ENCODE data around the gene STK11IP.
A peak's percentile ranks its signal among the peaks of the same experiment; 100 is the strongest.

The STK11IP gene

DNA sequence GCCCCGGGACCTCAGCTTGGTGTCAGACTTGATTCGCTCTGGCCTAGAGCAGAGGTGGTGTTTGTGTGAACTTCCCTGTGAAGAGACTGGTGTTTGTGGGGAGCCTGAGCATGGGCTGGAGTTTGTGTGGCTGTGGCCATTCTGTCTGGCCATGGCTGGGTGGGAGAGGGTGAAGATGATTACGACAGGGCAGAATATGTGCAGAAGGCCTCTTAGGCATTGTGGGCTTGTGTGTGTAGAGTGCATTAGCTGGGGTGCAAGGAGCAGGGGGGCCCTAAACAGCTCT lies 36.8 kb upstream of the STK11IP start:
- Histone ChIP-seq H3K9ac (no peak overlapping the region), H4K20me1 (peaks cover 0 to 63% (median 0%) of the 10 kb centered on the region in 11 experiments; a peak in 6 of 22 replicates), H3K27ac (no peak overlapping the region), H3K36me3 (peaks cover 0 to 18% (median 3%) of the 10 kb centered on the region in 11 experiments; a peak in 6 of 22 replicates), H3K27me3 (no peaks in the 10 kb centered on the region), H3K4me3 (no peak overlapping the region), H3K9me3 (replicated peaks in 1 of 11) (peaks cover 0 to 4% (median 0%) of the 10 kb centered on the region in 11 experiments; a peak in 1 of 22 replicates), H3K4me2 (no peak overlapping the region), H3K4me1 (peaks cover 5 to 12% (median 6%) of the 10 kb centered on the region in 10 experiments)
- TF ChIP-seq Cebpa-rat (IDR thresholded peaks at IDR 0.05): no peak

DNA sequence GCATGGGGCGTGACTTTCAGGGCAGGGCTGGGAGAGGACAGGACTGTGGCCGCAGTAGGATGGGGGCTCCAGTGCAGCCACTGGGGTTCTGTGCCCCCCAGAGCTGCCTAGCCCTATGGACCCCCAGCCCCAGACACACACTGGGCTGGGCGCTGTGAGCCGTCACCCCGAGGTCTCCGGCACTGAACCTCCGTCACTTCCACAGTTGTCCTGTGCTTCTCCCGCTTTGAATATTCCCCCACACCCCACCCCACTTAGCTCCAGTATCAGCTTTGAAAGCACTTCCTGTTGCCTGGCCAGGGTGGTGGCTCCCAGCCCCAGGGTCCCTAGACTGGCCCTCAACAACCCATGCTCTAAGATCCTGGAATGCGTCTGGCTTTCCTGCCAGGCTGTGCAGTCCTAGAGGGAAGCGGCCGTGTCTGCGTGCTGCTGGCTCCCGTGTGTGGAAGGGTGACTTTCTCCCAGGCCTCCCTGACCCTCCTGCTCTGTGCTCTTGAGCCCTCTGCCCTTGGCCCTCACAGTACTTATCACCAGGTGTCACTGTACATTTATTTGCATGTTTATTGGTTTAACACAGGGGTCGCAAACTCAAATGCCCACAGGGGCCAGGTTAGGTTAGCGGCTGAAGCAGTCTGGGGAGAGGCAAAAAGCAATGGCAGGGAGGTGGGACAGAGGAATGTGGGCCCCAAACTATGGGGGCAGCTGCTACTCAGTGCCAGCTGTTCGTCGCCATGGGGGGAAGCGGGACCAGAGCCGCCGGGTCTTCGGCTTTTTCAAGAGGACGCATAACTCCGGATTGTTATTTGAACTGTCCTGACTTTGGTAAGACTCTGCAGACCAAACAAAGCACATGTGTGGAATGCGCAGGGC lies 36.2 kb upstream of the STK11IP start:
- TF ChIP-seq Cebpa-rat (IDR thresholded peaks at IDR 0.05): no peak
- no peak overlapping the region for H3K9ac ChIP-seq
- H3K36me3 ChIP-seq: peaks cover 0 to 21% (median 5%) of the 10 kb centered on the region in 11 experiments; a peak in 7 of 22 replicates
- no peak overlapping the region for H3K4me2 ChIP-seq
- H3K9me3 ChIP-seq (replicated peaks in 1 of 11): peaks cover 0 to 4% (median 0%) of the 10 kb centered on the region in 11 experiments; a peak in 1 of 22 replicates
- H3K27ac ChIP-seq: no peak overlapping the region
- peaks cover 6 to 12% (median 10%) of the 10 kb centered on the region in 10 experiments for H3K4me1 ChIP-seq
- no peaks in the 10 kb centered on the region for H3K27me3 ChIP-seq
- peaks cover 0 to 67% (median 0%) of the 10 kb centered on the region in 11 experiments; a peak in 7 of 22 replicates for H4K20me1 ChIP-seq
- H3K4me3 ChIP-seq: no peak overlapping the region

DNA sequence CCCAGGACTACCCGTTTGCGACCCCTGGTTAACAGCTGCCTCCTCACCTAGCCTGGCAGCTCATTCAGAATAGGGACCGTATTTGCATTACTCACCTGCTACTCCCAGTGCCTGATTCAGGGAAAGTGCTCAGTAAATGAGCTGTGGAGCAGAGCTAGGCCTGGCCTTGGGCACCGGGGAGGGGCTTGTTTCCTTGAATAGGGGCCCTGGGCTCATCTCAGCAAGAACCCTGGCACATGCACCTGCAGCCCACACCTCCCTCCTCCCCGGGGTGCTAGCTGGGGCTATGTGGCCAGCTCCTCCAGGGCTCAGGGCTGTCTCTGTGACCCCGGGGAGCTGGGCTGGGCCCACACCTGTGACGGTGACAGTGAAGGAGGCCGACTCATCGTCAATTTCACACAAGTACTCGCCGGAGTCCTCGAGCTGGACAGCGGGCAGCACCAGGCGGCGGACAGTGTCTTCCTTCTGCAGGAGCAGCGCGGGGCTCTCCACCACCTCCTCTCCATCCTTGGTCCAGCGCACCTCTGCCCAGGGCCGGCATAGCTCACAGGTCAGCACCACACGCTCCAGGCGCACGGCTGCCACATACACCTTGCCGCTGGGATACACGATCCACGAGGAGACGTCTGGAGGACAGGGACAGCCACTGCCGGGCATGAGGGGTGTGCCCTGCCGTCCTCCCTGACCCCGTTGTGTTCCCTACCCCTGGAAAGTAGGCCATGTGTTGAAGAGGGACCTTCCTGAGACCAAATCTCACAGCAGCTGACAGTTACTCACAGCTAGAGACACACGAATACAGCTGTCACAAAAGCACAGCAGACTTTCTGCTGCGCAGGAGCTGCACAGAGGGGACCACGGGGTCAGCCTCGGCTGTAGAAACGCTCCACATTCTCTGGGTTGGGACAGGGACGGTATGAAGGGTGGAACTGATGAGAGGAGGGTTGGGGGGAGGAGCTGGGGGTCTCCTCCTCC lies 35.3 kb upstream of the STK11IP start:
- H3K4me3 ChIP-seq: no peak overlapping the region
- H4K20me1 ChIP-seq: peaks cover 0 to 72% (median 5%) of the 10 kb centered on the region in 11 experiments; a peak in 8 of 22 replicates
- no peak overlapping the region for H3K27ac ChIP-seq
- TF ChIP-seq Cebpa-rat (IDR thresholded peaks at IDR 0.05): no peak
- H3K4me2 ChIP-seq: no peak overlapping the region
- peaks cover 6 to 19% (median 16%) of the 10 kb centered on the region in 10 experiments for H3K4me1 ChIP-seq
- no peak overlapping the region for H3K9ac ChIP-seq
- peaks cover 0 to 25% (median 11%) of the 10 kb centered on the region in 11 experiments; a peak in 11 of 22 replicates for H3K36me3 ChIP-seq
- H3K27me3 ChIP-seq: no peaks in the 10 kb centered on the region
- H3K9me3 ChIP-seq (replicated peaks in 1 of 11): peaks cover 0 to 4% (median 0%) of the 10 kb centered on the region in 11 experiments; a peak in 1 of 22 replicates

DNA sequence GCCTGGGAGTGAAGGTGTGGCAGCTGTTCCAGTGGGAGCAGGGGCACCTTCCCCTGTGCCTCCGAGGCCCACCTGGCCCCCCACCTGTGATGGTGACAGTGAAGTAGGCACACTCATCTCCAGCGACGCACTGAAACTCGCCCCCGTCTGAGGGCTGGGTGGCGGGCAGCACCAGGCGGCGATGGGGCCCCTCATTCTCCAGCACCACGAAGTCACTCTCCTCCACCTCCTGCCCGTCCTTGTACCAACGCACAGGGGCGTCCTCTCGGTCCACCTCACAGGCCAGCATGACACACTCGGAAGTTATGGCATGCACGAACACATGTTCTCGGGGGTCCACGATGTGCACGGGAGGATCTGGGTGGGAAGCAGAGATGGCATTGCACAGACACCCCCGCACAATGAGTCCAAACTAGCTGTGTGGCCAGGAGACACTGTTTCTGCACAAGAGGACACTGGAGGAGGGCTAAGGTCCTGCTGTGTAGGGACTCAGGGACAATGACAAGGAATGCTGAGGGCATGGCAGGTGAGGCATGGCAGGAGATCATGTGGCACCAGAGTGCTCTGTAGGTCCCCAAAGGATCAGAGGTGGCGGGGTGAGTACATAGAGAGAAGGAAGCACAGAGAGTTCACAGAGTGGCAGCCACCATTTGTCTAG lies 34.3 kb upstream of the STK11IP start:
- Histone ChIP-seq H3K9ac (no peak overlapping the region), H3K4me3 (no peak overlapping the region), H3K9me3 (replicated peaks in 1 of 11) (peaks cover 0 to 4% (median 0%) of the 10 kb centered on the region in 11 experiments; a peak in 1 of 22 replicates), H3K27me3 (no peaks in the 10 kb centered on the region), H3K4me1 (peaks cover 6 to 19% (median 16%) of the 10 kb centered on the region in 10 experiments), H3K27ac (no peak overlapping the region), H4K20me1 (peaks cover 0 to 73% (median 13%) of the 10 kb centered on the region in 11 experiments; a peak in 11 of 22 replicates), H3K36me3 (peaks cover 0 to 34% (median 16%) of the 10 kb centered on the region in 11 experiments; a peak in 13 of 22 replicates), H3K4me2 (no peak overlapping the region)
- no peak for TF ChIP-seq Cebpa-rat (IDR thresholded peaks at IDR 0.05)

DNA sequence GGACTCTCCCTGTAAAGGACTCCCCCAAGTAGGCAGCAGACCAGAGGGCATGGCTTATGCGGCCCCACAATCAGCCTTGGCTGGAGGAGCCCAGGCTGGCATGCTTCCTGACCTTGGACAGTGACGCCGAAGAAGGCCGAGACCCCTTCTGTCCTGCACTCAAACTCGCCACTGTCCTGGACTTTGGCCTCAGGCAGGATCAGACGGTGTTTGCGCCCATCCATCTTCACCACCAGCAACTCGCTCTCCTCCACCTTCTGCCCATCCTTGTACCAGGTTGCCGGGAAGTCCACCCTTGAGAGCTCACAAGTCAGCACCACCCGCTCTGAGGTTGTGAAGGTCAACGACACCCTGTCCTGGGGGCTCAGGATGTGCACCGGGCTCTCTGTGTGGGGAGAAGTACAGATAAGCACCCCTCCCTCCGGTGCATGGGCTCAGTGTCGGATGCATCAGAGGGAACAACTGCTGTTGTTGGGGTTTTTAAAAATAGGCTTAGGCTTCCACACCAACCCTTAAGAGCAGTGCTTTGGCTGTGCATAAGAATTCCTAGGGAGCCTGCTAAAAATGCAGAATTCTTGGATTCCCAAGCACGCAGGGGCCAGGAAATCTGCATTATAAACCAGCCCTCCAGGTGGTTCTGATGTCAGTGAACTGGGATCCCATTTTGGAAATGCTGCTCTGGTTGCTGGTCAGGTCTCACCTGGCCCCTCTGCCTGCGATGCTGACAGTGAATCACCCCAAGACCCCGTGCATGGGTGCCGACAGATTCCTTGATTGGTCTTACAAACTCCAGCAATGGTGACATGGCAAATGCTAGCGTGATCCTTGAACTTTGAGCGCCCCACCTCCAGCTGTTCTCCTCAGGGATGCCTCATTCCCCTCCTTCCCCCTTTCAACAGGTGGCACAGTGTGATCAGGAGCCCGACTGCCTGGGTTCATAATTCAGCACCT lies 32.3 kb upstream of the STK11IP start:
- Histone ChIP-seq H3K27me3 (peaks cover 0 to 7% (median 0%) of the 10 kb centered on the region in 11 experiments; a peak in 5 of 22 replicates), H3K36me3 (peaks cover 0 to 34% (median 16%) of the 10 kb centered on the region in 11 experiments; a peak in 13 of 22 replicates), H4K20me1 (peaks cover 0 to 93% (median 27%) of the 10 kb centered on the region in 11 experiments; a peak in 16 of 22 replicates), H3K9ac (no peak overlapping the region), H3K9me3 (replicated peaks in 1 of 11) (no peaks in the 10 kb centered on the region), H3K4me3 (no peak overlapping the region), H3K27ac (no peak overlapping the region), H3K4me2 (no peak overlapping the region), H3K4me1 (peaks cover 6 to 32% (median 28%) of the 10 kb centered on the region in 10 experiments; a peak in 19 of 20 replicates)
- no peak for TF ChIP-seq Cebpa-rat (IDR thresholded peaks at IDR 0.05)

DNA sequence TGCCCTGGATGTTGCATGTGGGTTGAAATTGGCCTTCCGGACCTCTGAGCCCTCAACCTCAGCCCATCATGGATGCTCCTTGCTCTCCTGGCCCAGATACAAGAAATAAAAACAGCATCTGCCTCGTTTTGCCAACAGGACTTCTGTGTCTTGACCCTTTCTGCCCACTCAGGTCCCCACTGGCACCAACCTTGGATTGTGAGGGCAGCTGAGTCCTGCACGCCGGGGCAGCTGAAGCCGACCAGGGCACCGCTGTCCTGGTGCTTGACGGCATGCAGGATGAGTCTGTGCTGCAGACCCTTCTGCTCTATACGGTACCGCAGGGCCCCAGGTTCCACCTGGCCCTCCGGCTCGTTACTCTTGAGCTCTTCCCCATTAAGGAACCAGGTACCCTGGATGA lies 31.0 kb upstream of the STK11IP start:
- Histone ChIP-seq H3K36me3 (peaks cover 0 to 34% (median 16%) of the 10 kb centered on the region in 11 experiments; a peak in 13 of 22 replicates), H4K20me1 (peaks cover 0 to 83% (median 28%) of the 10 kb centered on the region in 11 experiments; a peak in 16 of 22 replicates), H3K4me1 (peaks cover 9 to 37% (median 32%) of the 10 kb centered on the region in 10 experiments; a peak in 19 of 20 replicates), H3K4me3 (no peak overlapping the region), H3K9ac (no peak overlapping the region), H3K27ac (no peak overlapping the region), H3K4me2 (peak overlapping the region in 5 of 11 experiments; percentile 3 to 37 (median 23); a peak in 6 of 22 replicates), H3K9me3 (replicated peaks in 1 of 11) (no peaks in the 10 kb centered on the region), H3K27me3 (peaks cover 0 to 13% (median 0%) of the 10 kb centered on the region in 11 experiments; a peak in 5 of 22 replicates)
- TF ChIP-seq Cebpa-rat (IDR thresholded peaks at IDR 0.05): no peak

DNA sequence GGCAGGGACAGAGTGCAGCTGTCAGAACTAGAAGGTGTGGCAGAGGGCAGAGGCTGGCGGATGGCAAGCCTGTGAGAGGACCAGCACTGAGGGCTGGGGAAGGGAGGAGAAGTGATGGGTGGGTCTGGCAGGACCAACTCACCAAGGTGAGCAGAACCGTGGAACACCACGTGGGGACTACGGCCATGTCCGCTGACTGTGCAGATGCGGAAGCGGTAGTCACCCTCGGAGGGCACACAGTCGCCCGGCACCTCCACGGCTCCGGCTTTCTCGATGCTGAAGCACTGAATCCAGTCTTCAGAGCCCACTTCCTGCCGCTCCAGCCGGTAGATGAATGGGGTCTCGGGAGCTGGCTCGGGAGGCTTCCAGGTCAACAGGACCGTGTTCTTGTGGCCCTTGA lies 30.5 kb upstream of the STK11IP start:
- H3K36me3 ChIP-seq: peaks cover 0 to 34% (median 16%) of the 10 kb centered on the region in 11 experiments; a peak in 13 of 22 replicates
- H3K4me1 ChIP-seq: peaks cover 11 to 42% (median 37%) of the 10 kb centered on the region in 10 experiments; a peak in 19 of 20 replicates
- H3K27ac ChIP-seq: no peak overlapping the region
- H3K4me2 ChIP-seq: peak overlapping the region in 2 of 11 experiments; percentile 28 to 37; a peak in 1 of 22 replicates
- H3K27me3 ChIP-seq: peaks cover 0 to 13% (median 0%) of the 10 kb centered on the region in 11 experiments; a peak in 5 of 22 replicates
- H3K9ac ChIP-seq: no peak overlapping the region
- H3K9me3 ChIP-seq (replicated peaks in 1 of 11): no peaks in the 10 kb centered on the region
- peaks cover 0 to 78% (median 28%) of the 10 kb centered on the region in 11 experiments; a peak in 16 of 22 replicates for H4K20me1 ChIP-seq
- no peak overlapping the region for H3K4me3 ChIP-seq
- no peak for TF ChIP-seq Cebpa-rat (IDR thresholded peaks at IDR 0.05)

Measured in BLaER1 treated with 17β-estradiol and CSF1 and Interleukin-3, amounts not matched to agents 10 nM and 100 nM (cell line).